Activated naive CD4-positive, alpha-beta T cell treated with Interleukin-2 at 50 U/mL for 16 hours (primary cell): ENCODE data around the gene MAML2.

Experiments
- DNase-seq: peaks from one replicate; pipeline ENCODE4 v3.0.0-alpha.2; 2020

MAML2 gene

GRCh38 chr11:95930948-95931347 is 412.0 kb downstream of the MAML2 start:
- DNase-seq: no peak

GRCh38 chr11:95926726-95927125 is 416.3 kb downstream of the MAML2 start:
- DNase-seq: no peak
